ENCODE measurements around the gene VDAC1.
"Not testable (repeated sequence)": the region's sequence is repeated elsewhere in the genome, so short reads cannot be mapped to it uniquely, and the experiment has no call there.

VDAC1 gene

GRCh38 chr5:133995883-133996563, 8.8 kb downstream of the VDAC1 start:
- no peak for DNase-seq (ENCODE audit: low read depth in 2 of 3, low spot score in 2 of 3)

- DNase-seq (ENCODE audit: low read depth in 2 of 3, low spot score in 2 of 3), result no peak
Observed at GRCh38 chr5:133995341-133995740, 9.4 kb downstream of the VDAC1 start.

- no peak for DNase-seq (ENCODE audit: low read depth in 2 of 3, low spot score in 2 of 3)
Observed at GRCh38 chr5:133994990-133995333, 9.8 kb downstream of the VDAC1 start.

- no peak for DNase-seq (ENCODE audit: low read depth in 2 of 3, low spot score in 2 of 3)
Observed at GRCh38 chr5:133994297-133994989, 10.3 kb downstream of the VDAC1 start.

- DNase-seq (ENCODE audit: low read depth in 2 of 3, low spot score in 2 of 3), result no peak
Observed at GRCh38 chr5:133993185-133993936, 11.4 kb downstream of the VDAC1 start.

- DNase-seq (ENCODE audit: low read depth in 2 of 3, low spot score in 2 of 3), result no peak
Observed at GRCh38 chr5:133992429-133993155, 12.2 kb downstream of the VDAC1 start.

- no peak for DNase-seq (ENCODE audit: low read depth in 2 of 3, low spot score in 2 of 3)
Observed at GRCh38 chr5:133991171-133991910, 13.4 kb downstream of the VDAC1 start.

GRCh38 chr5:133990396-133990795, 14.4 kb downstream of the VDAC1 start:
- no peak for DNase-seq (ENCODE audit: low read depth in 2 of 3, low spot score in 2 of 3)

GRCh38 chr5:133985540-133986180, 19.1 kb downstream of the VDAC1 start:
- no peak for DNase-seq (ENCODE audit: low read depth in 2 of 3, low spot score in 2 of 3)

- DNase-seq (ENCODE audit: low read depth in 2 of 3, low spot score in 2 of 3), result no peak
Observed at GRCh38 chr5:133983674-133984073, 21.1 kb downstream of the VDAC1 start.

- no peak for DNase-seq (ENCODE audit: low read depth in 2 of 3, low spot score in 2 of 3)
Observed at GRCh38 chr5:133981714-133982113, 23.1 kb downstream of the VDAC1 start.

- DNase-seq (ENCODE audit: low read depth in 2 of 3, low spot score in 2 of 3), result no peak
Observed at GRCh38 chr5:133980652-133981051, 24.1 kb downstream of the VDAC1 start.

GRCh38 chr5:133978943-133979342, 25.8 kb downstream of the VDAC1 start:
- no peak for DNase-seq (ENCODE audit: low read depth in 2 of 3, low spot score in 2 of 3)

GRCh38 chr5:133977858-133978257, 26.9 kb downstream of the VDAC1 start:
- DNase-seq (ENCODE audit: low read depth in 2 of 3, low spot score in 2 of 3), result no peak

GRCh38 chr5:133977161-133977787, 27.5 kb downstream of the VDAC1 start:
- no peak for DNase-seq (ENCODE audit: low read depth in 2 of 3, low spot score in 2 of 3)

GRCh38 chr5:133975546-133975945, 29.2 kb downstream of the VDAC1 start:
- not testable (repeated sequence) for DNase-seq (ENCODE audit: low read depth in 2 of 3, low spot score in 2 of 3)

- no peak for DNase-seq (ENCODE audit: low read depth in 2 of 3, low spot score in 2 of 3)
Observed at GRCh38 chr5:133974142-133974541, 30.6 kb downstream of the VDAC1 start.

GRCh38 chr5:133970325-133970909, 34.4 kb downstream of the VDAC1 start:
- DNase-seq (ENCODE audit: low read depth in 2 of 3, low spot score in 2 of 3), result no peak

- no peak for DNase-seq (ENCODE audit: low read depth in 2 of 3, low spot score in 2 of 3)
Observed at GRCh38 chr5:133969654-133970324, 35.0 kb downstream of the VDAC1 start.

All from activated CD8-positive, alpha-beta memory T cell treated with anti-CD3 and anti-CD28 coated beads for 48 hours (primary cell).